Measurements from ENCODE around the gene NLRP6.
A peak's percentile ranks its signal among the peaks of the same experiment; 100 is the strongest.
"Not testable (repeated sequence)": the region's sequence is repeated elsewhere in the genome, so short reads cannot be mapped to it uniquely, and the experiment has no call there.

NLRP6 gene

DNA sequence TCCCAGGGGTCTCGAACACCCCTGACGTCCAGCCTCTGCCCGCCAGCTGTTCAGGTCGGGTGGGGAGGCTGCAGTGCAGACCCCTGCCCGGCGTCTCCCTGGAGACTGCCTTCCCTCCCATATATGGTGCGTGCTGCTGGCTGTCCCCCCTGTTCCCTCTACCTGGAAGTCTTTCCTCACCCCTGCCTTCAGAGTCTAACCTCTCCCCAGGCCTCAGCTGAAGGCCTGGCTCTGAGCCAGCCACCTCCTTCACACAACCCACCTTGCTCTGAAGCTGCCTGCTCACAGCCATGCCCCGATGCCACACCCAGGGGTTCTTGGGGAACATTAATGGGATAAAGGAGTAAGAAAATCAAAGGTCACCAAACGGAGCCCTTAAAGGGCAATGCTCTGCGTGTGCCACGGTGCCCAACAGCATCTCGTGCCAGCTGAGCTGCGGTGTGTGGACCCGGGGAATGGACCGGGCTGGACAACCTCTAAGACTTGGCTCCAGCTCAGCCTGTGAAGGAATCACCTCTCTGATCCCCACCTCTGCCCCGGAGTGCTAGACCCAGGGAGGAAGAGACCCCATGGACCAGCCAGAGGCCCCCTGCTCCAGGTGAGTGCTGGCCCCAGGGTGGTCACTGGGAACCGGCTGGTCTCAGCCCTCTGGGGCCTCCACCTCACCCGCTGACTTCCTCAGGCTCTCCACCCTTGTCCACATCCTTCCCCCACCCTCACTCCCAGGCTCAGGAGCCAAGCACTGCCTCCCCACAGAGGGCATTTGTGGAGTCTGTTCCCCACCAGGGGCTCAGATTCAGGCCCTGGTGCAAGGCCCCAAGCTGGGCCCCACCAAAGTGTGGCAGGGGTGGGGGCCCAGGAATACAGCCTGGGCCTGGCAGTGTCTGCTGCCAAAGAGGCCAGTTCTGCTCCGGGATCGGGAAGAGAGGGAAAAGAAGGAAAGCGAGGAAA, at the start of gene NLRP6:
TSS of gene NLRP6 (plus strand) at position 407 of the 951 bp plus-strand sequence. CDS start at position 570, 163 bp downstream.
- DNase-seq (ENCODE audit: low read depth in 1 of 2, low spot score in 1 of 2), result no peak

GRCh38 chr11:230431-230830, 47.8 kb upstream of the NLRP6 start:
- DNase-seq (ENCODE audit: low read depth in 1 of 2, low spot score in 1 of 2), result no peak

DNA sequence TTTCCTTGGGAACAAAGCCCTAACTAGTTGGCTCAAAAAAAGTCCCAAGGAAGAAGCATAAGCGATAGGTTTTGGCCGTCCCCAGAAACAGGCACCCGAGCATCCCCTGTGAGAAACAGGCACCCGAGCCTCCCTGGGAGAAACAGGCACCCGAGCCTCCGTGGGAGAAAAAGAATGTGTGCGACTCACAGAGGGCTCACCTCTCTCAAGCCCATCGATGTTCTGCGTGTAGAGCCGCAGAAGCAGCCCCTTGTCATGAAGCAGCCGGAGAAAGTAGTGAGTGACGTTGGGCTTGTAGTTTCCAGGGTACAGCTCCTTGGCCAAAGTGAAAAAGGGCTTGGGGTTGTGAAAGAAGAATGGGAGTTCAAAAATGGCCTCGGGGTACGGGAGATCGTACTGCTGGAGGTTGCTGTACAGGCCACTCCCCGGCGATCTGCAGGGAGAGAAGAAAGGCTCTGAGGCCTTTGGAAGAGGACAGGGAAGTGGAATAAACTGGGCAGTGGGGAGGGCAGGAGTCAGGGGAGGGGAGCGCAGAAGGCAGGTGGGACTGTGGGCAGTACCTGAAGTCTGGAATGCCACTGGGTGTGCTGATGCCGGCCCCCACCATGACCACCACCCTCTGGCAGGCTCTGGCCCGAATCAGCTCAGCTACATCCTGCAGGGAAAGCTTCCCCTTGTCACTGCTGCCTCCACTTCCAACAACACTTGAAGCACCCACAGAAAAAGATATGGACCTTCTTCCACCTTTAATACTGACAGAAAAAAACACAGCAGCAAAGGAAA, 45.2 kb upstream of the NLRP6 start:
- no peak for DNase-seq (ENCODE audit: low read depth in 1 of 2, low spot score in 1 of 2)

GRCh38 chr11:235180-235579, 43.0 kb upstream of the NLRP6 start:
- DNase-seq (ENCODE audit: low read depth in 1 of 2, low spot score in 1 of 2), result no peak

DNA sequence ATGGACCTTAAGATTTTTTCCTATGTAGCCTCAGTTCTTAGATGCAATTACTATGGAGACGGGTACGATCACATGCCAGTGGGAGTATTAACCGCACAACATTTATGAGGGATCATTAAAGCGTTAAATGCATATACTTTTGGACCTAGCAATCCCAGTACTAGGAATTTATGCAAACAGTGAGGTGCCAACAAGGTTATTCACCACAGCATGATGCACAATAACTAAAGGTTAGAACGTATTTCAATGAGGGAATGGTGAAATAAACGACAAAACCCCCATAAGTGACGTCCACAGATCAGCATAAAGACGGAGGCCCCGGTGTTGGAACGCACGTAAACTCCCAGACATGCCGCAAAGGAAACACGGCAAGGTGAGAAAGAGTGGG, 42.6 kb upstream of the NLRP6 start:
- peak in 1 of 2 donors; percentile 48 for DNase-seq (ENCODE audit: low read depth in 1 of 2, low spot score in 1 of 2)

DNA sequence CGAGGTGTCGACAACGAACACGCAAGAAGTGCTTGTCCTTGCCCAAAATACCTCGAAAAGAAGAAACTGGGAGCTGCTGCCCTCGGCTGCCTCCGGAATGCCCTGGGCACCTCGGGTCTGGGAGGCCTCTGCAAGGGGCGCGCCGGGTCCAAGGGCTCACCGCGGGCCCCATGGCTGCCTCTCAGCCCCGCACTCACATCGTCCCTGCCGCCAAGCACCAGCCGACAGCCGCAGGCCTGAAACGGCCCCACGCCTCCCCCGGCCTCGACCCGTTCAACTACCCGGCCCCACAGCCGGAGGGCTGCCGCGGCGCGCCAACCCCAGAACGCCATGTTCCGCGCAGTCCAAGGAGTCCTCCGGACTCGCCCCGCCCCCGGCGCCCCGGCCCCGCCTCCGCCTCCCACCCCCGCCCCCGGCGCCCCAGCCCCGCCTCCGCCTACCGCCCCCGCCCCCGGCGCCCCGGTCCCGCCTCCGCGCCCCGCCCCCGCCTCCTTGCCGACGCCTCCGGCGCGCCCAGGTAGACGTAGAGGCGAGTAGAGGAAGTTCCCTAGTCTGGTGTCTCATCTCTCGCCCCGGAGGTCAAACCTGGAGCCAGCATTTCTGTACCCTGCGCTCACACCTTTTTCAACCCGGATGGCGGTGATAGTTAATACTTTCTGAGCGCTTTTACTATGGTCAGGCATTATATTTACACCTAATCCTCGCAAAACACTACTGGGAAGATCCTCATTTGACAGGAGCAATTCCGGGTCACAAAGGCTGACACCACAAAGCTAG, 42.0 kb upstream of the NLRP6 start, which contains the start of gene SIRT3:
TSS of gene SIRT3 (minus strand) at position 346 of the 777 bp plus-strand sequence. CDS start at position 332, 14 bp downstream.
- DNase-seq (ENCODE audit: low read depth in 1 of 2, low spot score in 1 of 2), result peak; percentile 66 to 76

DNA sequence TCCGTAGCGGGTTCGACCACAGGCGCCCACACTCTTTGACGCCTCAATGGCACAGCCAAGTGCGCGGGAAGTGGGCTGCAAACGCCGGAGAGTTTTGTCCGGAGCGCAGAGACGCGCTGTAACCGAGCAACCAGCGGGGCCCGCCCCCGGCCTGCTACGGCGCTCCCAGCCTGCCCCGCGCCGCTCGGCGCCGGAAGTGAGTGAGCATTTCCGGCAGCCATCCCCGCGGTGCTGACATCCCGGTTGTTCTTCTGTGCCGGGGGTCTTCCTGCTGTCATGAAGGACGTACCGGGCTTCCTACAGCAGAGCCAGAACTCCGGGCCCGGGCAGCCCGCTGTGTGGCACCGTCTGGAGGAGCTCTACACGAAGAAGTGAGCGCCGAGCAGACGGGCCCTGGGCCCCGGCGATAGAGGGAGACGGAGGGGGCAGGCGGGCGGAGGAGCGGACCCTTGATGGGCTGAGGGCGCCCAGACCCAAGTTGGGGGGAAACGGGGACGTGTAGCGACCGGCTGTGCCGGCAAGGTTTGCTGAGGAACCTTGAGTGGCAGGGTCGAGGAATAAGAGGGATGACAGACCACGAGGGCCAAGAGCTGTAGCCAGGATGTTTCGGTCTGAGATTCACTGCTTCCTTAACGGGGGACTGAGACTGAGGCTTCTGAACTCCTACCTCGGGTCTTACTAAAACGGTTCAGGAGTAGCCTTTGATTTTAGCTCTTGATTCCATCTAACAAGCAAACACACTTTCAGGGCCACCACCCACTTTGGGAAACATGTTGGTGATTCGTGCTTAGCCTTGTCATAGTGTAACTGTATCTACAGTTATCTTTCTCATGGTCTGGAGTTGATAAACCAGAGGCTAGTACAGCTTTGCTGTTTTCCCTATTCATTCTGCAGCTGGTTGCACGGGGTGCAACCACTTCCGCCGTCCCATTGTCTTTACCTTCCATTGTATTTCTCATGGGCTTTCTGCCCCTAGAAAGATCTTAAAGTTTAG, 41.1 kb upstream of the NLRP6 start, which contains the start of gene PSMD13:
TSS of gene PSMD13 (plus strand) at position 203 of the 994 bp plus-strand sequence. CDS start at position 277, 74 bp downstream.
- peak; percentile 72 to 82 for DNase-seq (ENCODE audit: low read depth in 1 of 2, low spot score in 1 of 2)

DNA sequence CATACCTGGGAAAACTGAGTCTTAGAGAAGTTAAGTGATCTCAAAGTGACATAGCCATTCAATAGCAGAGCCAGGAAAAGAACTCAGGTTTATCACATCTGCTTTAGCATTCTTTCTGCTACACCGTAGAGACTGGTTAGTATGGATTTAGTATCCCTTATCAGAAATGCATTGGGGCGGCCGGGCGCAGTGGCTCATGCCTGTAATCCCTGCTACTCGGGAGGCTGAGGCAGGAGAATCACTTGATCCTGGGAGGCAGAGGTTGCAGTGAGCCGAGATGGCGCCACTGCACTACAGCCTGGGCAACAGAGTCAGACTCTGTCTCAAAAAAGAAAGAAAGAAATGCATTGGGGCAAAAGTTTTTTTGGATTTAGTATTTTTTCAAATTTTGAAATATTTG, 39.9 kb upstream of the NLRP6 start:
- not testable (repeated sequence) for DNase-seq (ENCODE audit: low read depth in 1 of 2, low spot score in 1 of 2)

DNA sequence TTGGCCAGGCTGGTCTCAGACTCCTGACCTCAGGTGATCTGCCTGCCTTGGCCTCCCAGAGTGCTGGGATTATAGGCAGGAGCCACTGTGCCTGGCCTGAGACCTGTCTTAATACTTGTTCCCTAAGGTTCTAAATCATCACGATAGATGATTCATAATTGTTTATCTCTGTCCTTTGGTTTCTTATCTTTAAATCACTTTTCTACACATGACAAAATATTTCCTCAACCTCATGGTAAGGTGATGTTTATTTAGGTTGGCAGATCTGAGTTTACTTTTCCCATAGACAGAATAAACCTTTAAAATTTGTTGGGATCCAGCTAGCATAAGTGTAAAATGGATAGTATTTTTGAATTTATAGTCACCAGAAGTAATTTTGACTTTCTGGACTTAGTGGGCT, 37.9 kb upstream of the NLRP6 start:
- DNase-seq (ENCODE audit: low read depth in 1 of 2, low spot score in 1 of 2), result no peak

GRCh38 chr11:241634-242033, 36.6 kb upstream of the NLRP6 start:
- no peak for DNase-seq (ENCODE audit: low read depth in 1 of 2, low spot score in 1 of 2)

DNA sequence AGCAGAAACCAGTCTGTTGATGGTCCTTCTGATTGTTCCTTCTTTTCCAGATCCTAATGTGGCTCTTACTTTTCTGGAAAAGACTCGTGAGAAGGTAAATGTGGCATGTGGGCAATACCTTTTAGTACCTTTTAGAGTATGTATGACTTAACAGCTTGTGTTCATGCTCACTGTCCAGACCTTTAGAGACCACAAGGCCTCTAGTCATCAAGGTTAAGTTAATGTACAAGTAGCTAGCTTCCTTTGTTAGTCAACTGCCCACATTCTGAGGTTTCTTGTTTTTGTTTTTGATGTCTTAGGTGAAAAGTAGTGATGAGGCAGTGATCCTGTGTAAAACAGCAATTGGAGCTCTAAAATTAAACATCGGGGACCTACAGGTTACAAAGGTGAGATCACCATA, 33.8 kb upstream of the NLRP6 start:
- DNase-seq (ENCODE audit: low read depth in 1 of 2, low spot score in 1 of 2), result no peak

- DNase-seq (ENCODE audit: low read depth in 1 of 2, low spot score in 1 of 2), result no peak
Observed at GRCh38 chr11:249062-249461, 29.1 kb upstream of the NLRP6 start.

GRCh38 chr11:250274-250673, 27.9 kb upstream of the NLRP6 start:
- no peak for DNase-seq (ENCODE audit: low read depth in 1 of 2, low spot score in 1 of 2)

- DNase-seq (ENCODE audit: low read depth in 1 of 2, low spot score in 1 of 2), result peak; percentile 64 to 68
Observed at GRCh38 chr11:250740-251299, 27.4 kb upstream of the NLRP6 start.

GRCh38 chr11:251550-251949, 26.7 kb upstream of the NLRP6 start:
- DNase-seq (ENCODE audit: low read depth in 1 of 2, low spot score in 1 of 2), result no peak

DNA sequence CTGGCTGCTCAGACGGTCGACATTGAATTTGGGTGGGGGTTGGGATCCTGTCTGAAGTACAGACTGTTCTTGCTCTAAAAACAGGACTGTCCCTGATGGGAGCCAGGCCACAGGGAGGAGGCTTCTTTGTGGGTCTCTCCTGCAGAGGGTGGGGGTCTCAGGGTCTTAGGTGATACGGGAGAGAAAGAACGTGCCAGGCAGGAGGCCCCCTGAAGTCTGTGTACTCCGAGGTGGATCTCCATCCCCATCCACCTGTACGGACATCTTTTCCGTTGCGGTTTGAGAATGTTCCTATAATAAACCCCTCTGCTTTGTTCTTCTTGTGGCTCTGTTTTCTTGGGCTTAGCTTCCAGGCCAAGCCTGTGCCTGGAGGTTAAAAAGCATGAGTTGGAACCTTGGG, 25.5 kb upstream of the NLRP6 start:
- no peak for DNase-seq (ENCODE audit: low read depth in 1 of 2, low spot score in 1 of 2)

- no peak for DNase-seq (ENCODE audit: low read depth in 1 of 2, low spot score in 1 of 2)
Observed at GRCh38 chr11:253160-253885, 24.9 kb upstream of the NLRP6 start.

GRCh38 chr11:253886-254270, 24.3 kb upstream of the NLRP6 start:
- no peak for DNase-seq (ENCODE audit: low read depth in 1 of 2, low spot score in 1 of 2)

DNA sequence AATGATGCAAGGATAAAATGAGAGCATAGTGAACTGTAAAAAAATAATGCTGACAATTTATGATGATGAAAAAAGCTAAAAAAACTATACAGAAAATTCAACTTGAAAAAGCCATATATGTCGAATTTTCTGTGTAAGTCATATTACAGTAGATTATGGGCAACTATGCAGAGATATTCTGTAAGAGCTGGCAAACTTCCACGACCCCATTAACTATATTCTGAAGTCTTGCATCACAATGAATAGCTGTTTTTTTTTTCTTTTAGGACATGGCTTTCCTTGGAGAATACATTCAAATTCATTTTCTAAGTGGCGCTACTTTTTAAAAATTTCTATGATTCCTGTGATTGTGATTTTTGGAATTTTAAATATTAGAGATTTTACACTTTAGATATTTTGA, 23.0 kb upstream of the NLRP6 start:
- no peak for DNase-seq (ENCODE audit: low read depth in 1 of 2, low spot score in 1 of 2)

Data from stimulated activated CD4-positive, alpha-beta T cell treated with anti-CD3 and anti-CD28 coated beads, Interleukin-15, amount 100 ng/mL, for 1 hour (primary cell).